SK-N-MC (cell line): ENCODE results near the gene FJX1.

Experiments used
- EZH2 ChIP-seq: fragments of 200-600 bp; sonication (generic); IDR thresholded peaks from one replicate; pipeline ENCODE4 v1.6.1; 2017; ENCODE audit warnings: antibody characterized with exemption
- POLR2AphosphoS5 ChIP-seq: IDR thresholded peaks from 2 replicates; pipeline ENCODE4 v1.6.1; 2012; ENCODE audit warnings: mild to moderate bottlenecking, low read depth, low read length, borderline replicate concordance

DNA sequence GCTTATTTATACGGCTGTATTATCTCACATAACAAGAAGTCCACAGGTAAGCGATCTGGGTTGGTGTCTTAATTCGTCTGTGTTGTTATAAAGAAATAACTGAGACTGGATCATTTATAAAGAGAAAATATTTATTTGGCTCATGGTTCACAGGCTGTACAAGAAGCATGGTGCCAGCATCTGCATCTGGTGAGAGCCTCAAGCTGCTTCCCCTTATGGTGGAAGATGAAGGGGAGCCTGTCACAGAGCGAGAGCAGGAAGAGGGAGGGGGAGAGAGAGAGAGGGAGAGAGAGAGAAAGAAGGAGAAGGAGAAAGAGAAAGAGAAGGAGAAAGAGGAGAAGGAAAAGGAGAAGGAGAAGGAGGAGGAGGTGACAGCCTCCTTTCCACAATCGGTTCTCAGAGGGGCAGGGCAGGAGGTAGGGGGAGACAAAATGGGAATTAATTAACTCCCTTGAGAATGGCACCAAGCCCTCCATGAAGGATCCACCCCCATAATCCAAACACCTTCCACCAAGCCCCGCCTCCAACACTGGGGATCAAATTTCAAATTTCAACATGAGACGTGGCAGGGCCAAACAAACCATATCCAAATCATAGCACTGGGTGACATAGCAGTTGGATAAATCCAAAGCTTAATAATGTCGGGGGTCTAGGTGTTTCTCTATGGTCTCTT, 29.3 kb downstream of the FJX1 start:
- TF ChIP-seq POLR2AphosphoS5 (no peak), EZH2 (no peak)
